HepG2 (cell line): ENCODE measurements around the gene CPLANE2. TPM values are rescaled to one million over a fixed set of nuclear protein-coding genes. Genes with fewer than 3 reads are reported as not detected.

Experiments
- CHCHD3 ChIP-seq: sonication (generic); formaldehyde crosslinking; IDR thresholded peaks from 2 replicates; pipeline ENCODE4 v1.8.0; 2022; ENCODE audit warnings: mild to moderate bottlenecking, missing genetic modification reagents, moderate library complexity
- E2F2 ChIP-seq: sonication (generic); formaldehyde crosslinking; IDR thresholded peaks from 2 replicates; pipeline ENCODE4 v1.4.0; 2020; ENCODE audit warnings: missing genetic modification reagents, borderline replicate concordance
- ERF ChIP-seq: IDR thresholded peaks from 2 replicates; pipeline ENCODE4 v1.6.1; 2018; ENCODE audit warnings: missing biosample characterization, missing genetic modification reagents
- GABPA ChIP-seq, 2 experiments: IDR thresholded peaks; 2 replicates each; pipeline ENCODE4 v1.6.1; 2011 to 2016; ENCODE audit warnings: low read depth in 2 of 2, low read length in 1 of 2, missing biosample characterization in 1 of 2, missing genetic modification characterization in 1 of 2
- GTF2F1 ChIP-seq: fragments of 150-350 bp; IDR thresholded peaks from 2 replicates; pipeline ENCODE4 v1.6.1; 2014; ENCODE audit warnings: low read length
- HES4 ChIP-seq: sonication (generic); formaldehyde crosslinking; IDR thresholded peaks from 2 replicates; pipeline ENCODE4 v1.9.0; 2021; ENCODE audit warnings: mild to moderate bottlenecking, missing genetic modification reagents, borderline replicate concordance
- HMGXB4 ChIP-seq, 2 experiments: sonication (generic) in 1 of 2; formaldehyde crosslinking in 1 of 2; IDR thresholded peaks; 2 replicates each; pipeline versions ENCODE4 v1.4.0 to v1.6.1; 2018 to 2020; ENCODE audit warnings: missing genetic modification reagents in 2 of 2, borderline replicate concordance in 1 of 2, low read depth in 1 of 2, mild to moderate bottlenecking in 1 of 2, missing biosample characterization in 1 of 2
- IRX3 ChIP-seq: sonication (generic); formaldehyde crosslinking; IDR thresholded peaks from 2 replicates; pipeline ENCODE4 v1.8.1; 2023; ENCODE audit warnings: mild to moderate bottlenecking, low read depth, missing genetic modification reagents, borderline replicate concordance
- MBNL3 ChIP-seq: fragments of 250-450 bp; sonication (Bioruptor Pico); conservative IDR thresholded peaks from 2 replicates; pipeline ENCODE4 v1.8.0; 2022; ENCODE audit warnings: mild to moderate bottlenecking, inconsistent platforms
- MTA1 ChIP-seq: sonication (generic); formaldehyde crosslinking; IDR thresholded peaks from 2 replicates; pipeline ENCODE4 v1.4.0; 2020; ENCODE audit warnings: missing genetic modification reagents, mild to moderate bottlenecking, borderline replicate concordance
- NFRKB ChIP-seq: fragments of 450-650 bp; IDR thresholded peaks from 2 replicates; pipeline ENCODE4 v1.6.1; 2017
- NRL ChIP-seq: sonication (generic); formaldehyde crosslinking; IDR thresholded peaks from 2 replicates; pipeline ENCODE4 v1.5.0; 2020; ENCODE audit warnings: missing genetic modification reagents, mild to moderate bottlenecking, moderate library complexity, borderline replicate concordance
- RBM39 ChIP-seq: fragments of 200-400 bp; formaldehyde crosslinking; IDR thresholded peaks from one replicate; pipeline ENCODE4 v1.6.1; 2018; ENCODE audit warnings: antibody characterized with exemption, mild to moderate bottlenecking, low read depth, low read length; ENCODE audit not compliant: poor library complexity, severe bottlenecking
- SMAD3 ChIP-seq: sonication (generic); formaldehyde crosslinking; IDR thresholded peaks from 2 replicates; pipeline ENCODE4 v1.4.0; 2020; ENCODE audit warnings: missing genetic modification reagents
- ZFP91 ChIP-seq: sonication (generic); formaldehyde crosslinking; IDR thresholded peaks from 2 replicates; pipeline ENCODE4 v1.9.0; 2022; ENCODE audit warnings: missing genetic modification reagents, mild to moderate bottlenecking, borderline replicate concordance
- ZNF672 ChIP-seq: sonication (generic); formaldehyde crosslinking; IDR thresholded peaks from 2 replicates; pipeline ENCODE4 v1.8.1; 2022; ENCODE audit warnings: missing genetic modification reagents
- ZNF687 ChIP-seq: sonication (generic); formaldehyde crosslinking; IDR thresholded peaks from 2 replicates; pipeline ENCODE4 v1.5.1; 2020; ENCODE audit warnings: mild to moderate bottlenecking, missing genetic modification reagents, moderate library complexity
- ZNF703 ChIP-seq: sonication (generic); formaldehyde crosslinking; IDR thresholded peaks from 2 replicates; pipeline ENCODE4 v1.5.1; 2020; ENCODE audit warnings: missing genetic modification reagents, mild to moderate bottlenecking, moderate library complexity, borderline replicate concordance
- ZNF790 ChIP-seq: sonication (generic); formaldehyde crosslinking; IDR thresholded peaks from 2 replicates; pipeline ENCODE4 v1.8.0; 2022; ENCODE audit warnings: missing genetic modification reagents, mild to moderate bottlenecking, borderline replicate concordance
- polyA plus RNA-seq, 8 experiments: library from polyadenylated mRNA; depleted of rRNA in 3 of 8; stranded (reverse) in 7 of 8; unstranded in 1 of 8; fragments of >200 nt; fragmentation: Illumina TruSeq in 4 of 8; extraction: Trizol in 4 of 8; gene quantifications; 2 replicates each; pipeline versions ENCODE4 v1.2.1 to v1.2.3, GENCODE V29; 2011 to 2016; ENCODE audit warnings: low read depth in 4 of 8, missing spikeins in 1 of 8, mixed read lengths in 1 of 8; ENCODE audit not compliant: insufficient read depth in 1 of 8
- total RNA-seq, 5 experiments: library from RNA; depleted of rRNA; stranded (reverse); fragments of >200 nt; fragmentation: Illumina TruSeq; extraction: Trizol; gene quantifications; 2 replicates each; pipeline ENCODE4 v1.2.3, GENCODE V29; 2016; ENCODE audit warnings: low read depth in 1 of 5

CPLANE2 gene
- total and polyA plus RNA-seq, 2 of the 13 experiments (the other 11 are each of a cell fraction or from before 2014, with no cell fraction given), result 0.29 to 1.6 TPM

- TF ChIP-seq HMGXB4 (CRISPR knock-in tag; IDR thresholded peaks at IDR 0.05; ENCODE audit: borderline replicate concordance in 1 of 2, low read depth in 1 of 2), result peak in 1 of 2 experiments; percentile 43; a peak in 1 of 4 replicates
- TF ChIP-seq GTF2F1, result no peak
- TF ChIP-seq MTA1 (CRISPR knock-in tag), result peak; percentile 72; the same call in 1 of the 2 replicates
- TF ChIP-seq CHCHD3 (CRISPR knock-in tag), result no peak
- no peak for TF ChIP-seq MBNL3 (CRISPR knock-in tag)
- 0 out of 2 replicates have a peak, but pooled peaks have one; percentile 4 for TF ChIP-seq NRL (CRISPR knock-in tag)
- TF ChIP-seq SMAD3 (CRISPR knock-in tag), result peak; percentile 73; the same call in 1 of the 2 replicates
- no peak for TF ChIP-seq ZNF672 (CRISPR knock-in tag)
- no peak for TF ChIP-seq IRX3 (CRISPR knock-in tag)
- no peak for TF ChIP-seq GABPA (IDR thresholded peaks at IDR 0.05; ENCODE audit: low read depth, low read length)
- peak; percentile 66 for TF ChIP-seq GABPA (CRISPR knock-in tag; IDR thresholded peaks at IDR 0.05; ENCODE audit: low read depth)
- TF ChIP-seq NFRKB, result no peak
- TF ChIP-seq ZNF687, result peak; percentile 97
- TF ChIP-seq ZNF703 (CRISPR knock-in tag), result no peak
- TF ChIP-seq E2F2 (CRISPR knock-in tag), result no peak
- TF ChIP-seq HES4 (CRISPR knock-in tag), result 0 out of 2 replicates have a peak, but pooled peaks have one; percentile 43
- TF ChIP-seq ZFP91, result peak; percentile 77; the same call in 1 of the 2 replicates
- no peak for TF ChIP-seq ZNF790 (CRISPR knock-in tag)
- peak; percentile 74 for TF ChIP-seq ERF (CRISPR knock-in tag)
- no peak for TF ChIP-seq RBM39
Measured at GRCh38 chr1:16181887-16182719, 54.9 kb downstream of the CPLANE2 start (continued).
